SU-DHL-6 (cell line): Measurements from ENCODE around the gene CD209.

ENCODE experiments used
- EZH2phosphoT487 ChIP-seq: fragments of 200-600 bp; sonication (generic), shearing (Covaris generic); conservative IDR thresholded peaks from 2 replicates; pipeline ENCODE4 v1.6.1; 2018; ENCODE audit warnings: mild to moderate bottlenecking, antibody characterized with exemption, low read length, moderate library complexity, mixed read lengths
- TF ChIP-seq, protein P1 (sequence below): fragments of 200-600 bp; sonication (generic); IDR thresholded peaks from one replicate; pipeline ENCODE4 v1.5.1; 2017; ENCODE audit warnings: antibody characterized with exemption, mild to moderate bottlenecking, low read length, moderate library complexity; ENCODE audit not compliant: insufficient read depth, poor library complexity, severe bottlenecking

DNA sequence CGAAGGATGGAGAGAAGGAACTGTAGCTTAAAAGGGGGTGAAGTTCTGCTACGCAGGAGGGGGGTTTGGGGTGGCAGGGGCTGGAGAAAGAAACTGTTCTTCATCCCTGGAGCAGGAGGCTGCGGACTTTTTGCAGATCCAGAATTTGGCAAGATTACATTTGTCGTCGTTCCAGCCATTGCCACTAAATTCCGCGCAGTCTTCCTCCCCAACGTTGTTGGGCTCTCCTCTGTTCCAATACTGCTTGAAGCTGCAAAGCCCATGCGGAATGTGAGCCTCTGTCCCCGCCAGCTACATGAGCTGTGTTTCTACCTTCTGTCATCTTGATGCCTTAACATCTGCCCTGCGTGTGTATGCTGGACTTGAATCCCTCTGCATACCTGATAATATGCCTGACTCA is 4.3 kb downstream of the CD209 start:
- TF ChIP-seq, protein P1, sequence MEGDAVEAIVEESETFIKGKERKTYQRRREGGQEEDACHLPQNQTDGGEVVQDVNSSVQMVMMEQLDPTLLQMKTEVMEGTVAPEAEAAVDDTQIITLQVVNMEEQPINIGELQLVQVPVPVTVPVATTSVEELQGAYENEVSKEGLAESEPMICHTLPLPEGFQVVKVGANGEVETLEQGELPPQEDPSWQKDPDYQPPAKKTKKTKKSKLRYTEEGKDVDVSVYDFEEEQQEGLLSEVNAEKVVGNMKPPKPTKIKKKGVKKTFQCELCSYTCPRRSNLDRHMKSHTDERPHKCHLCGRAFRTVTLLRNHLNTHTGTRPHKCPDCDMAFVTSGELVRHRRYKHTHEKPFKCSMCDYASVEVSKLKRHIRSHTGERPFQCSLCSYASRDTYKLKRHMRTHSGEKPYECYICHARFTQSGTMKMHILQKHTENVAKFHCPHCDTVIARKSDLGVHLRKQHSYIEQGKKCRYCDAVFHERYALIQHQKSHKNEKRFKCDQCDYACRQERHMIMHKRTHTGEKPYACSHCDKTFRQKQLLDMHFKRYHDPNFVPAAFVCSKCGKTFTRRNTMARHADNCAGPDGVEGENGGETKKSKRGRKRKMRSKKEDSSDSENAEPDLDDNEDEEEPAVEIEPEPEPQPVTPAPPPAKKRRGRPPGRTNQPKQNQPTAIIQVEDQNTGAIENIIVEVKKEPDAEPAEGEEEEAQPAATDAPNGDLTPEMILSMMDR = no peak
- TF ChIP-seq EZH2phosphoT487 = no peak
